GM12892 (cell line): ENCODE results near the gene MAN1B1.

Experiments used
- POLR2A ChIP-seq: IDR thresholded peaks from 2 replicates; pipeline ENCODE4 v1.6.1; 2011; ENCODE audit warnings: low read depth, low read length, control low read depth
- POLR2AphosphoS5 ChIP-seq: IDR thresholded peaks from 2 replicates; pipeline ENCODE4 v1.6.1; 2011; ENCODE audit warnings: low read depth, low read length, control low read depth

DNA sequence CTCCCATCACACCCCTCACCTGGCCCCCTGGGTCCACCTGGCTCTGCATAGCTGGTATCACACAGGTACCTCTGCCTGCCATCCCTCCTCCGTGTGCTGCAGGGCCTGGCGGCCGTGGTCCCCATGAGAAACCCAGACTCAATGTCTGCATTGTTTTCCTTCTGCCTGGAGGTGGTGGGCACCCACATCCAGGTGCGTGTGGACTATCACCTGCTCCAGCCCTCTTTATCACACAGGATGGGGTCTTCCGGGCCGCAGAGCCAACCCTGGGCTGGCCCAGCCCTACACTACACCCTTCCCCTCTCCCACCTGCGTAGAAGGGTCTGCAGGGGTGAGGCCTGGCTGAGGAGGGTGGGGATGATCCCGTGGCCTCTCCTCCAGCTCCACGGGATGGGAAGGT is 47.9 kb upstream of the MAN1B1 start:
- TF ChIP-seq POLR2A (no peak), POLR2AphosphoS5 (no peak)
